GM12878 (cell line): ENCODE results near the gene ARRDC1. TPM values are rescaled to one million over a fixed set of nuclear protein-coding genes. Genes with fewer than 3 reads are reported as not detected.

Experiments used
- CHD4 ChIP-seq: fragments of 200-600 bp; sonication (generic); IDR thresholded peaks from 2 replicates; pipeline ENCODE4 v1.6.1; 2016; ENCODE audit warnings: mild to moderate bottlenecking
- POU2F2 ChIP-seq: IDR thresholded peaks from 3 replicates; pipeline ENCODE4 v1.6.1; 2011; ENCODE audit warnings: low read depth, mild to moderate bottlenecking, low read length, borderline replicate concordance
- RB1 ChIP-seq: fragments of 450-650 bp; formaldehyde crosslinking; IDR thresholded peaks from 2 replicates; pipeline ENCODE4 v1.6.1; 2017; ENCODE audit warnings: mild to moderate bottlenecking, borderline replicate concordance
- RELB ChIP-seq: fragments of 450-650 bp; IDR thresholded peaks from 2 replicates; pipeline ENCODE4 v1.6.1; 2017; ENCODE audit warnings: low read depth, mild to moderate bottlenecking, moderate library complexity
- TCF7 ChIP-seq: IDR thresholded peaks from 2 replicates; pipeline ENCODE4 v1.6.1; 2014; ENCODE audit warnings: antibody characterized with exemption, borderline replicate concordance
- ZBTB33 ChIP-seq: fragments of 450-650 bp; IDR thresholded peaks from 2 replicates; pipeline ENCODE4 v1.6.1; 2017; ENCODE audit warnings: mild to moderate bottlenecking
- polyA plus RNA-seq, 11 experiments: library from polyadenylated mRNA; depleted of rRNA in 4 of 11; unstranded in 6 of 11; stranded (reverse) in 5 of 11; fragments of >200 nt; fragmentation: Nextera tagmentation in 4 of 11; fragmentation: Illumina TruSeq in 1 of 11; extraction: Ambion mirVana in 4 of 11; extraction: Trizol in 1 of 11; gene quantifications; 1 replicate in 1 of 11; 2 replicates in 10 of 11; pipeline versions ENCODE4 v1.2.1 to v1.2.3, GENCODE V29; 2011 to 2016; ENCODE audit warnings: inconsistent platforms in 2 of 11, missing spikeins in 2 of 11, low read depth in 1 of 11
- total RNA-seq, 4 experiments: library from RNA; depleted of rRNA in 3 of 4; stranded (reverse); fragments of >200 nt in 3 of 4; fragmentation: Illumina TruSeq in 1 of 4; extraction: Trizol in 1 of 4; gene quantifications; 2 replicates each; pipeline versions ENCODE4 v1.2.1 to v1.2.3, GENCODE V29; 2013 to 2021
- TF ChIP-seq, protein P1 (sequence below): fragments of 450-650 bp; IDR thresholded peaks from 2 replicates; pipeline ENCODE4 v1.6.1; 2017; ENCODE audit warnings: mild to moderate bottlenecking, moderate library complexity

Gene ARRDC1
- total and polyA plus RNA-seq, 10 of the 15 experiments (the other 5 are each of a cell fraction or from before 2014, with no cell fraction given): 0.23 to 34.4 (median 20.9) TPM

DNA sequence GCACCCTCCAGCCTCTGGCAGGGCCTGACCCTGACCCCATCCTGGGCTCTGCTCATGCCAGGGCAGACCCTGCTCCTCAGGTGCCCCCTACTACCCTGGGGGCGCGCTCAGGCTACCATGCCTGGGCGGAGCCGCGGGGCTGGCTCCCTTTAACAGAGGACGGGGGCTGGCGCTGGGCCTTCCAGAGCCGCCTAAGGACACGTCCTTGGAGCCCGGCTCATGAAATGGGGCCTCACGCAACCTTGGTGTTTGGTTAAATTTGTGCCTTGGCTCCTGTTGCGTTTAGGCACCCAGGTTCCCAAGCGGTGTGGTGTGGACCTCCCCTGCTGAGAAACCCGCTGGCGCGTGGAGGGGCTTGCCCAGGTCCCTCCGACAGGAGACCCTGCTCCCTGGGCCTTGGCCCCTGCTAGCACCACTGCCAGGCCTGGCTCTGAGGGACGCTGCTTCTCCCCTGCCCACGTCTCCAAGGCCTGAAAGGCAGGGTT lies 9.9 kb downstream of the ARRDC1 start (continued):
- TF ChIP-seq, protein P1, sequence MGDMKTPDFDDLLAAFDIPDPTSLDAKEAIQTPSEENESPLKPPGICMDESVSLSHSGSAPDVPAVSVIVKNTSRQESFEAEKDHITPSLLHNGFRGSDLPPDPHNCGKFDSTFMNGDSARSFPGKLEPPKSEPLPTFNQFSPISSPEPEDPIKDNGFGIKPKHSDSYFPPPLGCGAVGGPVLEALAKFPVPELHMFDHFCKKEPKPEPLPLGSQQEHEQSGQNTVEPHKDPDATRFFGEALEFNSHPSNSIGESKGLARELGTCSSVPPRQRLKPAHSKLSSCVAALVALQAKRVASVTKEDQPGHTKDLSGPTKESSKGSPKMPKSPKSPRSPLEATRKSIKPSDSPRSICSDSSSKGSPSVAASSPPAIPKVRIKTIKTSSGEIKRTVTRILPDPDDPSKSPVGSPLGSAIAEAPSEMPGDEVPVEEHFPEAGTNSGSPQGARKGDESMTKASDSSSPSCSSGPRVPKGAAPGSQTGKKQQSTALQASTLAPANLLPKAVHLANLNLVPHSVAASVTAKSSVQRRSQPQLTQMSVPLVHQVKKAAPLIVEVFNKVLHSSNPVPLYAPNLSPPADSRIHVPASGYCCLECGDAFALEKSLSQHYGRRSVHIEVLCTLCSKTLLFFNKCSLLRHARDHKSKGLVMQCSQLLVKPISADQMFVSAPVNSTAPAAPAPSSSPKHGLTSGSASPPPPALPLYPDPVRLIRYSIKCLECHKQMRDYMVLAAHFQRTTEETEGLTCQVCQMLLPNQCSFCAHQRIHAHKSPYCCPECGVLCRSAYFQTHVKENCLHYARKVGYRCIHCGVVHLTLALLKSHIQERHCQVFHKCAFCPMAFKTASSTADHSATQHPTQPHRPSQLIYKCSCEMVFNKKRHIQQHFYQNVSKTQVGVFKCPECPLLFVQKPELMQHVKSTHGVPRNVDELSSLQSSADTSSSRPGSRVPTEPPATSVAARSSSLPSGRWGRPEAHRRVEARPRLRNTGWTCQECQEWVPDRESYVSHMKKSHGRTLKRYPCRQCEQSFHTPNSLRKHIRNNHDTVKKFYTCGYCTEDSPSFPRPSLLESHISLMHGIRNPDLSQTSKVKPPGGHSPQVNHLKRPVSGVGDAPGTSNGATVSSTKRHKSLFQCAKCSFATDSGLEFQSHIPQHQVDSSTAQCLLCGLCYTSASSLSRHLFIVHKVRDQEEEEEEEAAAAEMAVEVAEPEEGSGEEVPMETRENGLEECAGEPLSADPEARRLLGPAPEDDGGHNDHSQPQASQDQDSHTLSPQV: no peak
- no peak for TF ChIP-seq ZBTB33
- no peak for TF ChIP-seq CHD4
- TF ChIP-seq TCF7: no peak
- TF ChIP-seq RB1: no peak
- no peak for TF ChIP-seq POU2F2
- no peak for TF ChIP-seq RELB
